HG03159 (cell line): ENCODE results near the gene ASNSD1.
A peak's percentile ranks its signal among the peaks of the same experiment; 100 is the strongest.
"Not testable (repeated sequence)": the region's sequence is repeated elsewhere in the genome, so short reads cannot be mapped to it uniquely, and the experiment has no call there.

ENCODE experiments used
- ATAC-seq: cut with Tn5 transposase; IDR thresholded peaks from one replicate; pipeline ENCODE4 v1.9.1; 2021; ENCODE audit warnings: mild to moderate bottlenecking, moderate library complexity; ENCODE audit not compliant: unreplicated experiment

ASNSD1 gene

DNA sequence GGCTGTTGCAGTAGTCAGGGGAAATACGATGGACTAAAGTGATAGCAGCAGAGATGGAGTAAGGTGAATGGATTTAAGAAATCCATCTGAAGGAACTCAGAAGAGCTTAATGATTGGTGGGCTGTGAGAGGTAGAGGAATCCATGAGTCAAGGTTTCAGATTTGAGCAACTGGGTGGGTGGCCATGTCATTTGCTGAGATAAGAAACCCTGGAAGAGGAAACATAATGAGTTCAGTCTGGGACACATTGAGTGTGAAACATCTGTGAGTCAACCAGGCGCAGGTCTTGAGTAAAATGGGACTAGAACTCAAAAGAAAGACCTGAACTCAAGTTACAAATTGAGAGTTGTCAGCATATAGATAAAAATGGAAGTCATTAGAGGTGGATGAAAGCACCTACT lies 19.7 kb upstream of the ASNSD1 start:
- no peak for ATAC-seq

DNA sequence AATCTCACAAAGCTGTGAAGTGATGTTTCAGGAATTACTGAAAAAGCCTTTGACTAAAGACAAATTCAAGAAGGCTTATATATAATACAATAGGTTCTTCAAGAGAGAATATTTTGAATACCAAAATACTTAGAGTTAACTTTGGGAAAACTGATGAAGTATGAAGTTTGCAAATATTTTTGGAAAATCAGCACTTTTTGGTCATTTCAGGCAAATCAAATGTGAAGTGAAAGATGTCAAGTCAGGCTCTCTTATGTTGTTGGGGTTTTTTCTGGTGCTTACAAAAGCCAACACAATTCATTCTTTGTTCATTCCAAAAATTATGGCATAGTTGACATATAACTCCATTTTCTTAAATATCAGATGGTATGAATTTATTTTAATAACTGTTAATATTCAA lies 14.7 kb upstream of the ASNSD1 start:
- ATAC-seq = no peak

DNA sequence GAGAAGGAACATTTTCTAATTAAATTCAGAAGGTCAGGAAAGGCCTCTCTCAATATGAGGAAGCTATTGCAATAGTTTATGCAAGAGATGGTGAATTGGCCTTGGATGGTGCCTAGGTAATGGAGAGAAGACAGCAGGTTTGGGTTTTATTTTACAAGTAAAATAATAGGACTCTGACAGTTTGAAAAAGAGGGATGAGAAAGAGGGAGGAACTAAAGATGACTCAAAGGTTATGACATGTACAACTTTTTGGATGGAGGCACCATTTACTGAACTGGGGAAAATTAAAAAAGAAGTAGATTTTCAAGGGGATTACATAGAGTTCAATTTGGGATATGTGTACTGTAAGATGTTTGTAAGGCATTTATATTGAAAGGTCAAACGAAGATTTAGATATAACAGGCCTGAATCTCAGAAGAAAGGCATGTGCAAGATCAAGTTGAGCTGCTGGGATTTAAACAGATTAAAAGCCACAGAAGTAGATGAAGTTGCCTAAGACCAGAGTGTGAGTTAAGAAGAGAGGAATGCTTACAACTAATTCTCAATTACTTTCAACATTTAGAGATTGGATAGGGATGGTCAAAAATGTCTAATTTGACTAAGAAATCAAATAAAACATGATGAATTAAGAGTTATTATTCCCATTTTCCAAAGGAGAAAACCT lies 12.3 kb upstream of the ASNSD1 start:
- ATAC-seq = no peak

DNA sequence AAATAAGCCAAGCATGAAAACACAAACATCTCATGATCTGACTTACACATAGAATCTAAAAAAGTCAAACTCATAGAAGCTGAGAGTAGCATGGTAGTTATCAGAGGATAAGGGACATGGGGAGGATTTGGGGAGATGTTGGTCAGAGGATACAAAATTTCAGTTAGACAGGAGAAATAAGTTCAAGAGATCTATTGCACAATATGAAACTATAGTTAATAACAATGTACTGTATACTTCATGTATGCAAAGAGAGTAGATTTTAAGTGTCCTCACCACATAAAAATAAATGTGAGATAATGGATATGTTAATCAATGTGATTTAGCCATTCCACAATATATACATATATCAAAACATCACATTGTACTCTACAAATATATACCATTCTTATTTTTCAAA lies 10.0 kb upstream of the ASNSD1 start:
- ATAC-seq = no peak

DNA sequence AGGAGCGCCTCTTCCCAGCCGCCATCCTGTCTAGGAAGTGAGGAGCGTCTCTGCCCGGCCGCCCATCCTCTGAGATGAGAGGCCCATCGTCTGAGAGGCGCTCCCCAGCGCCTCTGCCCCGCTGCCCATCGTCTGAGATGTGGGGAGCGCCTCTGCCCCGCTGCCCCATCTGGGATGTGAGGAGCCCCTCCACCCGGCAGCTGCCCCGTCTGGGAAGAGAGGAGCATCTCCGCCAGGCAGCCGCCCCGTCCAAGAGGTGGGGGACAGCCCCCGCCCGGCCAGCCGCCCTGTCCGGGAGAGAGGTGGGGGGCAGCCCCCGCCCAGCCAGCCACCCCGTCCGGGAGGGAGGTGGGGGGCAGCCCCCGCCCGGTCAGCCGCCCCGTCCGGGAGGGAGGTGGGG lies 7.8 kb upstream of the ASNSD1 start:
- not testable (repeated sequence) for ATAC-seq

DNA sequence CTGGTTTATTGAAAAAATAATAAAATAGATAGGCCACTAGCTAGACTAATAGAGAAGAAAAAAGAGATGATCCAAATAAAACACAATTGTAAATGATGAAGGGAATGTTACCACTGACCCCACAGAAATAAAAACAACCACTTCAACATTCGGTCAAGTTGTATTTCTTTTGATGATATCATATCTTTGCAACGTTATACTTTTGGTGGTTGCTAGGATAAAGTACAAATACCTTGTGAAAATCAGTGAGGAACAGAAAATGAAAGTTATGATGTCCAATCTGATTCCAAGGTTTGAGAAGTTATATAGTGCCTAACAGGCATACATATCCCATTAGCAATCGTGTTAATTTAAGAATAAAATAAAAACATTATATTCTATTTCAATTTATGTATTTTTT lies 6.6 kb upstream of the ASNSD1 start:
- ATAC-seq = no peak

DNA sequence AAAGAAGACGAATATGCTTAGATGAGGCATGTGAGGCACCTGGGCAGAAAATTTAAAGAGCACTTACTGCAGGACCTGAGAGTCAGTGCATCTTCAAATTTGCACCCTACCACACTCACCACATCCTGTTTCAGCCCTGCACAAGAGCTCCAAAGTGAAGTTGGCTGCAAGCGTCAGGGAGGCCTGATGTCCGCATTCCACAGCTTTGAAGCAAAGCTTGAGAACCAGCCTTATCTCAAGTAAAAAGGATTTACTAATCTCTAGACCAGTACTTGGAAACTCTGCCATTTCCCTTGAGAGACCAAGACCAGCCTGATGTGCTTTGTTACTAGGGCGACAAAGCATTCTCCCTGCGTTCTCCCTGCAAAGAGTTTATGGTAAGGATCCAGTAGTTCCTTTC lies 3.4 kb upstream of the ASNSD1 start:
- ATAC-seq = peak; percentile 45

DNA sequence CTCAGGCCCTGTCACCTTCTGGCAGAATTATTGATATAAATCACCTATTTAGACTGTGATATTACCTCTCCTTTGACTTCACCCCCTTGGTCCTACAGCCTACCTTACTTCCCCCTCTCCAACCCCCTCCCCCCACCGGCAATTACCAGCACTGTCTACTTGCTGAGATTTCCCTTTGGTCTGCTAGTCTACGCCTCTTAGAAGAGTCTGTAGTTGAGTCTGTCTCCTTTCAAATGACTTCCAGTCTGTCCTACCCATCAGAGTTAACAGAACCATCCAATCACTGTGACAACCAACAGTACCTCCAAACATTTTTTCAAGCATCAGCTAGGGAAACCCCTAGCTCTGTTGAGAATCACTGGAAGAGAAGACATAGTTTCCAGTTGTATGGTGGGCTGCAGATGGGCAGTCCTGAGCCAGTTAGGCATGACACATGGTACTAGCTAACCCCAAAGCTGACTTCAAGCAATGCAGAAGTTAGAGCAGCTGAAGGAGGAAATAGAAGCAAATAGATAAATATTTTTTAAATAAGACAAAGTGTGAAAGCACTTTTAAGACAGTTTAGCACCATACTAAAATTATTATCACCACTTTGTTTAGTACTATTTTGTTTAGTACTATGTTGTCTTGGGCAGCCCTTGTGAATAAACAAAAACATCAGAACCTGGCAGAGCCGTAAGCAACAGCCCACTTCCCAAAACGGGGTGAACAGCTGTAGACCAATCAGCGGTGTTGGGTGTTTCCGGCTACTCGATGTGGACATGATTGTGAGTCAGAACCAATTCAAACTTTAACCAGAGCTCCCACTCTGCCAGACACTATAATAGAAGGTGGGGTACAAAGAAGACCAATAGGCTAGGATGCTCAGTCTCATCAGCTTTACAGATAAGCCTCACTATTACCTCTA lies 2.7 kb upstream of the ASNSD1 start:
- ATAC-seq = no peak

DNA sequence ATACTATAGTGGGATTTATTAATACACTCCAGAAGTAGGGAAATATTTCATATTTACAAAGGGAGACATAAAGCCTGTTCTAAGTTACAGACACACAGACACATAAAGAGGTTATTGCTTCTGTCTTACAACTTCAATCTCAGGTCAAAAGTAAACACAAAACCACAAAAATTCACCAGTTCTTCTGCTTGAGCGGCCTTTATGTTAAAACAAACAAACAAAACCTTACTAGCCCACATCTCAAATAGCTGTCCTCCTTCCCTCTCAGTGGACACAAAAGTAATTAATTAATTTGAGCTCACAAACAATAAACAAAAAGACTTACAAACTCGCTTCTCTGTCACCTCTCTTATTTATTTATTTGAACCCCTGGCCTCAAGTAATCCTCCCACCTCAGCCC lies 1.5 kb upstream of the ASNSD1 start:
- ATAC-seq = no peak

DNA sequence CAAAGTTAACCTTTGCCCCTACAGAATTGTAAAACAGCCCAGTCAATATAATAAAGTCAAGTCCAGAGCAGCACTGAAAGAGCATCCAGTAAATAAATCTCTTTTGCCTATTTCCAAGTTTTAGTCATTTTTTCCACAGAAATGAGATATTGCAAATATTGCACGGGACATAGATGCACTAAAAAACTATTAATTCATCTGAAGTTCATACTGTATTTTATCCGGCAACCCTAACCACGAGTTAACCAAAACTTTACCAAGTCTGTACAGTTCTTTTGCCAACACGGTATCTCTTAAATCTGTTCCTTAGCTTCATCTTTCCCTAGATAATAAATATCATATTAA lies 484 bp upstream of the ASNSD1 start:
- no peak for ATAC-seq

DNA sequence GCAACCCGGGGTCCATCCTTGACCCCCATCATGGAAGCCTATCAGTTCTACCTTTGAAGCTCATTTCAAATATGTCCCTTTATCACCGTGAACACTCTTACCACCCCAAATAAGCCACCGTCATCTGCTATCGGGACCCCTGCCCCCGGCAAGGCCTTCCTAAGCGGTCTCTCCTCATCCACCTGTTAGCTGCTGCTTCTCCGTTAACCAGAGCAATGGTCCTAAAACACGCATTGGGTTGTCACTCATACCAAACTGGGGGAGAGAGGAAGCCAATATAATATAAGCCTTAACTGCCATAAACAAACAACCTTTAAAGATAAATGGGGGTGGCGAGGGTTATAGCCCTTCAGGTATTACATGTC lies 680 bp downstream of the ASNSD1 start:
- ATAC-seq = no peak

DNA sequence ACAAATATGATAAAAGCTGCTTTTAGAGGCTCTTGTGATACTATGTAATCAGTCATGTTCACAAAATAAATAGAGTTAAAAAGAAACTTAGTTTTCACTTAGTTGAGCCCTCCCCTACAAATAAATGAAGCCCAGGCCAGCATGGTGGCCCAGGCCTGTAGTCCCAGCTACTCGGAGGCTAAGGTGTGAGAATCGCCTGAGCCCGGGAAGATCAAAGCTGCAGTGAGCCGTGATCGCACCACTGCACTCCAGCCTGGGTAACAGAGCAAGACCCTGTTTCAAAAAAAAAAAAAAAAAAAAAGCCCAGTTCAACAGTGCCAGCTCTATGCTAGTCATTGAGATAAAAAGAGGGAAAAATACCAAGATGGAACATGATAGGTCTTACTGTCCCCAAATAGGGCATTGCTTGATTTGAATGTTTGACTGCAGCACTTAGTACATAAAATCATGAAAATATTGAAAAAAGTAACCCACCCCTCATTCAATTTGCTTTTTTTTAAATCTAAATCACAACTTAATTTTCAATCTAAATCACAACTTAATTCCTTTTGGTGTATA lies 1.5 kb downstream of the ASNSD1 start:
- ATAC-seq = no peak

DNA sequence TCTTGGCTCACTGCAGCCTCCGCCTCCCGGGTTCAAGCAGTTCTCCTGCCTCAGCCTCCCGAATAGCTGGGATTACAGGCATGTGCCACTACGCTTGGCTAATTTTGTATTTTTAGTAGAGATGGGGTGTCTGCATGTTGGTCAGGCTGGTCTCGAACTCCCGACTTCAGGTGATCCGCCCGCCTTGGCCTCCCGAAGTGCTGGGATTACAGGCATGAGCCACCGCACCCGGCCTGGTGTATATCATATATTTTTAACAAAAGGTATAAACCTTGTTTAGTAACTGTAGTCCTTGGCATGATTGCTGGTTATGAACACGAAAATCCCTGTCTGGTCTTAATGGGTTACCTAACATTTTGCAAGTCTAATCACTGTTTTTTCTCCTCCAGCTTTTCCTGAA lies 2.1 kb downstream of the ASNSD1 start:
- not testable (repeated sequence) for ATAC-seq

DNA sequence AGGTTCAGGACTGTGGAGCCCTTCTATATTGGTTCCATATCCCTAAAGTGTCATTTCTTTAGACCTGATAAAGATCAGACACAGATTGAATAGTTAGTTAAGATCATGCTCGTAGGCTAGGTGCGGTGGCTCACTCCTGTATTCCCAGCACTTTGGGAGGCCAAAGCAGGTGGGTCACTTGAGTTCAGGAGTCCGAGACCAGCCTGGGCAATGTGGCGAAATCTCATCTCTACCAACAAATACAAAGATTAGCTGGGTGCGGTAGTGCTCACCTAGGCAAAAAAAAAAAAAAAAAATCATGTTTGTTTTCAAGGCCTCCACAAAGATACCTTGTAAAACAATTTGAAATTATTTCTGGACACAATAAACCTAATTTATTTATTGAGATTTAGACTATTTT lies 8.7 kb downstream of the ASNSD1 start:
- ATAC-seq = no peak

DNA sequence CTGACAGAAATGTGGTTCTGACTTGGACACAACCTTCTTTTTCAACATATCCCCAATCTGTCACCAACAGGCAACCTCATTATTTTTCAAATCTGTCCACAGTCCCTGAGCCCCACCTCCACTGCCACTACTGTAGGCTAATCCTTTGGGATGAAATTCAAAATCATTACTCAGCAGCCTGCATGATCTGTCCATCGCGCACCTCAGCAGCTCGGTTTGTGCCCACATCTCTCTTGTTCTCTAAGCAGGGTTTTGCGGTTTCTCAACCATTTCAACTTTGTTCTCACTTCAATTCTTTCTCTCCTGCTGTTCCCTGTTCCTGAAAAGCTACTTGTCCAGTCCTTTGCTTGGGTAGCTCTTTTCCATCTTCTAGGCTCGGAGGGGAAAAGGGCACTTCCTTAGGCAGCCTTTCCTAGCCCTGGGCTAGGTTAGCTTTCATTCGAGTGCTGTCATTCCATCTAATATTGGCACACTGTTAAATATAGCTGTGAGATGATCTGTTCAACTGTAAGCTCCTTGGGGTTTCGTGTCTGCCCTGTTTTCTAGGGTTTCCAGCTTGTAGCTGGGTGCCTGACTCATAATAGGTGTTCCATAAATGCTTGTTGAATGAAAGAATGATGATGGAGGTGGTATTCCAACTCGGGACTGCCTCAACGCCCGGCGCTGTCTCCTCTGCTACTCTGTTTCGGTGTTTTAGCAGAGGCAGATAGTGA lies 12.6 kb downstream of the ASNSD1 start:
- ATAC-seq = no peak

DNA sequence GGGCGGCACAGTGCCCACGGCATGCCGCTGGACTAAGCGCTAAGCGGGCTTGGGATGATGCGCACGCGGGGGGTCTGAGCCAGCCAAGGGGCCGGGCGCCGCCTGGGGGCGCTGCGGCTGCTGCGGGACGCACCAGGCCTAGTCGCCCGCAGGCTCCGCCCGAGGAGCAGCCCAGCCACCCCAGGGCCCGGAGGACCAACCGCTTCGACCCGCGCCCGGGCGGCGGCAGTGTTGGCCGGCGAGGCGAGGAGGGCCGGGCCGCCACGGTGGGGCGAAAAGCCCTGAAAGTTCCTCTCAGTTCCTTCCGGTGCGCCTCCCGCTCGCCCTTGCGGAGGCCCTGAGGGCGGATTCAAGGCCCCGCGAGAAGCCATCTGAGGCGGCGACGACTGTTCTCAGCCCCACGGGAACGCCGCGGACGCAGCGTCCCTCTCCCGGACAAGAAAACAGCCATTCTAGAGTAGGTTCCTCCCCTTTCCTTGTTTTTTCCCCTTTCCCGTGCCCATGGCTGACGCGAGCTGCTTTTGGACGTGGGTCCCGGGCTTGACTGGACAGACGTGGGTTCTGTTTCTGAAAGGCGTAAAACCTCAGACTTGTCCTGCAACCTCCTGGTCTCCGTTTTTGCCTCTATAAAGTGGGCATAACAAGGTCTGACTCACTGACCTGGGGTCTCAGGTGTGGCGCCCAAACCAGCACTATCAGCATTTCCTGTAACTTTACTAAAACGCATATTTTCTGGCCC lies 13.3 kb downstream of the ASNSD1 start, which contains the start of gene ANKAR:
Gene ANKAR (plus strand): TSS at position 297 of the 739 bp plus-strand sequence. CDS start 1,821 bp downstream, outside the sequence.
- ATAC-seq = peak; percentile 95

DNA sequence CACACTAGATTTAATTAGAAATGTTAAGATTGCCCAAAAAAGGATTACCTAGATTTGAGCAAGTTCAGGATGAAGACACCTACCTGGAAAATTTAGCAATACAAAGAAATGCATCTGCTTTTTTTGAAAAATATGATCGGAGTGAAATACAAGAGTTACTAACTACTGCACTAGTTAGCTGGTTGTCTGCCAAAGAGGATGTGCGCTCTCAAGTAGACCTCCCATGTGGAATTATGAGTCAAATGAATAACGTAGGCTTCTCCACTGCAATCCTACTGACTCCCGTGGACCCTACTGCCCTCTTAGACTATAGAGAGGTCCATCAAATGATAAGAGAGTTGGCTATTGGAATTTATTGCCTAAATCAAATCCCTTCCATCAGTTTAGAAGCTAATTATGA lies 15.2 kb downstream of the ASNSD1 start:
- no peak for ATAC-seq

DNA sequence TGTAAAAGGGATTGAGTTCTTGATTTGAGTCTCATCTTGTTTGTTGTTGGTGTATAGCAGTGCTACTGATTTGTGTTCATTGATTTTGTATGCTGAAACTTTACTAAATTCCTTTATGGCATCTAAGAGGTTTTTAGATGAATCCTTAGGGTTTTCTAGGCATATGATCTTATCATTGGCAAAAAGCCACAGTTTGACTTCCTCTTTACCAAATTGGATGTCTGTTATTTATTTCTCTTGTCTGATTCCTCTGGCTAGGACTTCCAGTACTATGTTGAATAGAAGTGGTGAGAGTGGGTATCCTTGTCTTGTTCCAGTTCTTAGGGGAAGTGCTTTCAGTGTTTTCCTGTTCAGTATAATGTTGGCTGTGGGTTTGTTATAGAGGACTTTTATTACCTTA lies 18.0 kb downstream of the ASNSD1 start:
- no peak for ATAC-seq

DNA sequence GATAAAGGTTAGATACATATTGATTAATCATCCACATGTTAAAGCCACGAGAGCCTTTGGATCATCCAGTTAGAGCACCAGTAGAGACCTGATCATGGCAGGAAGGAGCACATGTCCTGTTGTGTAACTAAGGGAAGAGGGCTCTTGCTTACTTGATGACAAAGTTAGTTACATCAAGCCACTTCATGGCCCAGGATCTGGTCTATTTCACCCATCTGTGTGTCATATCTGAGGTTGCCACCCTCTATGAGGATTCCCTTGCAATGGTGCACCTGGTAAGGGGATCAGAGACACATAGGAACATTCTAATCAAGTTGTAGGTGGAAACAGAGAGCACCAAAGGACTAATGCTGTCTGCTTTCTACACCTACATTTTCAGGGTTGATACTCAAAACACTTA lies 19.9 kb downstream of the ASNSD1 start:
- ATAC-seq = no peak

DNA sequence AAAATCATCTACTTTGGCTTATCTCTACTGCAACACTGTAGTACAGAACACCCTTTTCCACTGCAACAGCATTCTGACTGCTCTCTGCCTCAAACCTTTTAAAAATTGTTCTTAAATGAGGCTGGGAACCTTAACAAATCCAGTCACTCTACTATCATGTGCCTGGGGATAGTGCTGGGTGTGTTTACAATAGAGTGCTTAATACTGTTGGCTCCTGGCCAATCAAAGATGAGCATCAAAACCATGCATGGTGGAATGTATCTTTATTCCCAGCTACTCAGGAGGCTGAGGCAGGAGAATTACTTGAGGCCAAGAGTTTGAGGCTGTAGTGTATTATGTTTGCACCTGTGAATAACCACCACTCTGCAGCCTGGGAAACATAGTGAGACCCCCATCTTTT lies 20.6 kb downstream of the ASNSD1 start:
- no peak for ATAC-seq

DNA sequence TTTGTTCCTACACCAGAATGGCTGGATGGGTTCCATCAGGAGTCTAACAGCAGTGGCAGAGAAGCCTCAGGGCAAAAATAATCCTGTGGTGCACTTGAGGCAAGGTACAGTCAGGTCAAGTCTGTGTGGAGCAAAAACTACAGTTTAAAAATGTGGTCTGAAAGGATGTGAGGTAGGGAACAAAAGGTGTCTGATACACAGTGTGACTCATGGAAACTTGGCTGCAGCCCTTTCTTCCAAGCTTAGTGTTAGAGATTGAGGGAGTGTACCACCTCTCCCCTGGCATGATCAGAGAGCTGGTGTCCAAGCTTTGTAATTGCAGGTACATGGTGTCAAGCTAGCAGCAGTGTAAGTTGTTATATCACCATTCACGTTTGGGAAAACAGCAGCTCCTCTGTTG lies 22.1 kb downstream of the ASNSD1 start:
- no peak for ATAC-seq
